HCT116 (cell line): ENCODE measurements around the gene TRIM67. TPM values are rescaled to one million over a fixed set of nuclear protein-coding genes. Genes with fewer than 3 reads are reported as not detected.

Experiments used
- ATAC-seq: fragments of 200-7000 bp; cut with Tn5 transposase; 2 replicates; pipeline ENCODE4 v1.9.1; 2020; ENCODE audit warnings: mild to moderate bottlenecking, moderate library complexity
- BruUV-seq: library from RNA; stranded (reverse); fragments of 400-500 nt; replicated peaks from 2 replicates; lab custom pipeline; 2021; lab: Mats Ljungman, UMichigan
- CTCF ChIA-PET: fragments of 300-600 bp; sonication (Branson Sonifier 250); formaldehyde crosslinking; loops from one replicate; lab custom pipeline; 2021; ENCODE audit warnings: antibody characterized with exemption; lab: Charles Lee
- POLR2A ChIA-PET: fragments of 300-600, 350-600 bp; sonication (Branson Sonifier 250); formaldehyde crosslinking; loops from one replicate; lab custom pipeline; 2021; ENCODE audit warnings: antibody characterized with exemption; lab: Charles Lee
- RAD21 ChIA-PET, 2 experiments: fragments of 300-600 bp; sonication (Branson Sonifier 250); formaldehyde crosslinking; loops; one replicate each; lab custom pipeline; 2023; ENCODE audit warnings: low total read pairs in 2 of 2; ENCODE audit not compliant: uncharacterized antibody in 2 of 2, unreplicated experiment in 2 of 2, low non-redundant PET in 1 of 2; lab: Charles Lee
- DNase-seq: peaks from one replicate; pipeline ENCODE4 v3.0.0-alpha.2; 2010; ENCODE audit warnings: low read depth, low spot score
- H2AFZ ChIP-seq: fragments of 200-600 bp; shearing (Covaris generic), sonication (generic); 2 replicates; pipeline ENCODE4 v1.6.1; 2017; ENCODE audit warnings: low read depth, mixed run types, mixed read lengths, antibody characterized with exemption, low read length; ENCODE audit not compliant: poor library complexity, severe bottlenecking
- H3K27ac ChIP-seq: 2 replicates; pipeline ENCODE4 v1.5.1; 2012; ENCODE audit warnings: low read depth, low read length
- H3K27me3 ChIP-seq: fragments of 200-600 bp; sonication (generic); 2 replicates; pipeline ENCODE4 v1.6.1; 2016; ENCODE audit warnings: mixed run types, low read length, mixed read lengths; ENCODE audit not compliant: insufficient read depth
- H3K36me3 ChIP-seq, 2 experiments: fragments of 200-500 bp in 1 of 2; fragments of 200-600 bp in 1 of 2; sonication (Bioruptor generic) in 1 of 2; sonication (generic) in 1 of 2; 2 replicates each; pipeline versions ENCODE4 v1.5.1 to v1.6.1; 2014 to 2016; ENCODE audit warnings: low read length in 2 of 2, inconsistent platforms in 1 of 2, mixed read lengths in 1 of 2, mixed run types in 1 of 2; ENCODE audit not compliant: insufficient read depth in 2 of 2, control insufficient read depth in 1 of 2
- H3K4me1 ChIP-seq, 2 experiments: fragments of 200-600 bp in 1 of 2; sonication (generic) in 1 of 2; 2 replicates each; pipeline versions ENCODE4 v1.5.1 to v1.6.1; 2012 to 2017; ENCODE audit warnings: low read length in 2 of 2, inconsistent platforms in 1 of 2, mild to moderate bottlenecking in 1 of 2, mixed read lengths in 1 of 2, mixed run types in 1 of 2, moderate library complexity in 1 of 2; ENCODE audit not compliant: insufficient read depth in 2 of 2, control insufficient read depth in 1 of 2
- H3K4me2 ChIP-seq: fragments of 200-600 bp; sonication (generic); 2 replicates; pipeline ENCODE4 v1.6.1; 2017; ENCODE audit warnings: mixed run types, low read length, mixed read lengths
- H3K4me3 ChIP-seq, 2 experiments: fragments of 200-600 bp in 1 of 2; sonication (generic) in 1 of 2; replicated peaks in 1 of 2; 2 replicates each; pipeline ENCODE4 v1.5.1; 2011 to 2016; ENCODE audit warnings: low read length in 2 of 2, control low read depth in 1 of 2, low read depth in 1 of 2, mild to moderate bottlenecking in 1 of 2, mixed read lengths in 1 of 2, mixed run types in 1 of 2
- H3K79me2 ChIP-seq: fragments of 200-600 bp; sonication (generic); 2 replicates; pipeline ENCODE4 v1.6.1; 2017; ENCODE audit warnings: mild to moderate bottlenecking, mixed run types, low read length, moderate library complexity, mixed read lengths; ENCODE audit not compliant: insufficient read depth
- H3K9ac ChIP-seq: fragments of 200-600 bp; sonication (generic); 2 replicates; pipeline ENCODE4 v1.6.1; 2016; ENCODE audit warnings: low read length, mixed read lengths
- H3K9me2 ChIP-seq: fragments of 200-600 bp; sonication (generic), shearing (Covaris generic); 2 replicates; pipeline ENCODE4 v1.6.1; 2017; ENCODE audit warnings: mixed run types, mild to moderate bottlenecking, moderate library complexity; ENCODE audit not compliant: insufficient read depth
- H3K9me3 ChIP-seq, 2 experiments: fragments of 200-500 bp in 1 of 2; fragments of 200-600 bp in 1 of 2; sonication (Bioruptor generic) in 1 of 2; sonication (generic) in 1 of 2; 2 replicates each; pipeline ENCODE4 v1.6.1; 2014 to 2017; ENCODE audit warnings: low read length in 2 of 2, mixed read lengths in 2 of 2, inconsistent platforms in 1 of 2, low read depth in 1 of 2, mild to moderate bottlenecking in 1 of 2, mixed run types in 1 of 2, moderate library complexity in 1 of 2; ENCODE audit not compliant: control insufficient read depth in 1 of 2, insufficient read depth in 1 of 2
- H4K20me1 ChIP-seq: fragments of 200-600 bp; sonication (generic), shearing (Covaris generic); 2 replicates; pipeline ENCODE4 v1.6.1; 2017; ENCODE audit warnings: mixed run types, mild to moderate bottlenecking, moderate library complexity; ENCODE audit not compliant: insufficient read depth
- CBX3 ChIP-seq: IDR thresholded peaks from 2 replicates; pipeline ENCODE4 v1.6.1; 2012; ENCODE audit warnings: low read depth
- CEBPB ChIP-seq: IDR thresholded peaks from 2 replicates; pipeline ENCODE4 v1.6.1; 2012; ENCODE audit warnings: low read depth
- EGR1 ChIP-seq: IDR thresholded peaks from 2 replicates; pipeline ENCODE4 v1.6.1; 2012; ENCODE audit warnings: low read depth
- FOSL1 ChIP-seq: IDR thresholded peaks from 2 replicates; pipeline ENCODE4 v1.6.1; 2012; ENCODE audit warnings: low read depth
- JUND ChIP-seq: IDR thresholded peaks from 2 replicates; pipeline ENCODE4 v1.6.1; 2012
- POLR2A ChIP-seq: IDR thresholded peaks from 2 replicates; pipeline ENCODE4 v1.7.0; 2011; ENCODE audit warnings: borderline replicate concordance; ENCODE audit not compliant: insufficient read depth, insufficient read length; ENCODE audit errors: extremely low read depth
- POLR2AphosphoS5 ChIP-seq: IDR thresholded peaks from 2 replicates; pipeline ENCODE4 v1.6.1; 2011; ENCODE audit warnings: mild to moderate bottlenecking, low read depth, low read length, moderate library complexity
- RAD21 ChIP-seq: IDR thresholded peaks from 2 replicates; pipeline ENCODE4 v1.6.1; 2012; ENCODE audit warnings: low read depth, mild to moderate bottlenecking
- SRF ChIP-seq: IDR thresholded peaks from 2 replicates; pipeline ENCODE4 v1.6.1; 2012; ENCODE audit warnings: low read depth
- intact Hi-C: fragments of 100-400 bp; cut with micrococcal nuclease; formaldehyde crosslinking; loops from 2 replicates; pipeline ENCODE4 v1.10.0; 2022
- total RNA-seq: library from RNA; stranded (reverse); gene quantifications from one replicate; pipeline ENCODE4 v1.2.1, GENCODE V29; 2021; ENCODE audit not compliant: unreplicated experiment
- TF ChIP-seq, protein P1 (sequence below): IDR thresholded peaks from 2 replicates; pipeline ENCODE4 v1.6.1; 2011; ENCODE audit warnings: mild to moderate bottlenecking, low read length, moderate library complexity; ENCODE audit not compliant: insufficient replicate concordance; ENCODE audit errors: extremely low read depth
- TF ChIP-seq, protein P2 (sequence below): IDR thresholded peaks from 2 replicates; pipeline ENCODE4 v1.6.1; 2012; ENCODE audit warnings: low read depth
- TF ChIP-seq, protein P3 (sequence below): IDR thresholded peaks from 2 replicates; pipeline ENCODE4 v1.6.1; 2012

Gene TRIM67
- total RNA-seq, 1 experiment from 2014 or later = 0.02 TPM

DNA sequence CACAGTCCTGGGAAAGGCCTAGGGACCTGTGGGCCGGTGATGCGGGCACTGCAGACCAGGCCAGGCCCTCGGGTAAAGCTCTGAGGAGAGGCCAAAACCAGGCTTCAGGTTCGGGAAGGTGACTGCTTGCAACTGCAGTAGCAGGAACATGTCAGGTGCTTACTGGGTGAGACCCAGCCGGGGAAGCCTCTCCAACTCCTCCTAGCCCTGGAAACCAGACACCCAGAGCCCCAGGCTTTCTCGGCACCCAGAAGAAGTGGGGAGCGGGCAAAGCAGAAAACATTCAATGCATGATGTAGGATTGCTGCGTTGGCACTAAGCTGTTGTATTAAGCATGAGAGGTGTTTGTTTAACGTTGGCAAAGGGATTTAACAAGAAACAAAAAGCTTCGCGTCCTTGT lies 58.9 kb downstream of the TRIM67 start:
- H3K79me2 ChIP-seq = no peaks in the 10 kb centered on the region
- no peak for DNase-seq
- H3K27me3 ChIP-seq = no peaks in the 10 kb centered on the region
- no peak overlapping the region for H3K9ac ChIP-seq
- H3K4me3 ChIP-seq = no peak overlapping the region
- H3K9me3 ChIP-seq = no peaks in the 10 kb centered on the region
- no peaks in the 10 kb centered on the region for H4K20me1 ChIP-seq
- TF ChIP-seq, protein P1, sequence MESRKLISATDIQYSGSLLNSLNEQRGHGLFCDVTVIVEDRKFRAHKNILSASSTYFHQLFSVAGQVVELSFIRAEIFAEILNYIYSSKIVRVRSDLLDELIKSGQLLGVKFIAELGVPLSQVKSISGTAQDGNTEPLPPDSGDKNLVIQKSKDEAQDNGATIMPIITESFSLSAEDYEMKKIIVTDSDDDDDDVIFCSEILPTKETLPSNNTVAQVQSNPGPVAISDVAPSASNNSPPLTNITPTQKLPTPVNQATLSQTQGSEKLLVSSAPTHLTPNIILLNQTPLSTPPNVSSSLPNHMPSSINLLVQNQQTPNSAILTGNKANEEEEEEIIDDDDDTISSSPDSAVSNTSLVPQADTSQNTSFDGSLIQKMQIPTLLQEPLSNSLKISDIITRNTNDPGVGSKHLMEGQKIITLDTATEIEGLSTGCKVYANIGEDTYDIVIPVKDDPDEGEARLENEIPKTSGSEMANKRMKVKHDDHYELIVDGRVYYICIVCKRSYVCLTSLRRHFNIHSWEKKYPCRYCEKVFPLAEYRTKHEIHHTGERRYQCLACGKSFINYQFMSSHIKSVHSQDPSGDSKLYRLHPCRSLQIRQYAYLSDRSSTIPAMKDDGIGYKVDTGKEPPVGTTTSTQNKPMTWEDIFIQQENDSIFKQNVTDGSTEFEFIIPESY = no peak
- TF ChIP-seq FOSL1 (no peak), SRF (no peak), POLR2A (no peak), CBX3 (no peak), CEBPB (no peak), RAD21 (no peak)
- peaks cover 31 to 32% of the 10 kb centered on the region in 2 experiments; a peak in 3 of 4 replicates for H3K4me1 ChIP-seq
- CTCF ChIA-PET = no interaction called here
- intact Hi-C loops = no loop called here
- BruUV-seq = no TSS peak
- no peak for ATAC-seq
- no peak overlapping the region for H3K27ac ChIP-seq
- H3K4me2 ChIP-seq = no peak overlapping the region
- POLR2A ChIA-PET = no interaction called here
- no peaks in the 10 kb centered on the region for H3K9me2 ChIP-seq
- no peak overlapping the region for H2AFZ ChIP-seq
- peaks cover 0 to 15% of the 10 kb centered on the region in 2 experiments; a peak in 3 of 4 replicates for H3K36me3 ChIP-seq
- RAD21 ChIA-PET = no interaction called here

DNA sequence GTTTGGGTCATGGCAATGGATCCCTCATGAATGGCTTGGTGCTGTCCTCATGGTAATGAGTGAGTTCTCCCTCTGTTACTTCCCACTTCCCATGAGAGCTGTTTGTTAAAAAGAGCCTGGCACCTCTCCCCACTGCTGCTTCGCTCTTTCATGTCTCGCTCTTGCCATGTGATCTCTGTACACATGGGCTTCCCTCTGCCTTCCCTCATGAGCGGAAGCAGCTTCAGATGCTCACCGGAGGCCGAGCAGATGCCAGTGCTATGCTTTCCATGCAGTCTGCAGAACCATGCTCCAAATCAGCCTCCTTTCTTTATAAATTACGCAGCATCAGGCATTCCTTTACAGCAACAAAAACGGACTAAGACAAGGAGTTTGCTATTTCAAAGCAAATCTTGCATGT lies 64.3 kb downstream of the TRIM67 start:
- H3K4me2 ChIP-seq = no peak overlapping the region
- TF ChIP-seq POLR2AphosphoS5 (no peak), SRF (no peak), JUND (no peak), EGR1 (no peak)
- TF ChIP-seq, protein P2, sequence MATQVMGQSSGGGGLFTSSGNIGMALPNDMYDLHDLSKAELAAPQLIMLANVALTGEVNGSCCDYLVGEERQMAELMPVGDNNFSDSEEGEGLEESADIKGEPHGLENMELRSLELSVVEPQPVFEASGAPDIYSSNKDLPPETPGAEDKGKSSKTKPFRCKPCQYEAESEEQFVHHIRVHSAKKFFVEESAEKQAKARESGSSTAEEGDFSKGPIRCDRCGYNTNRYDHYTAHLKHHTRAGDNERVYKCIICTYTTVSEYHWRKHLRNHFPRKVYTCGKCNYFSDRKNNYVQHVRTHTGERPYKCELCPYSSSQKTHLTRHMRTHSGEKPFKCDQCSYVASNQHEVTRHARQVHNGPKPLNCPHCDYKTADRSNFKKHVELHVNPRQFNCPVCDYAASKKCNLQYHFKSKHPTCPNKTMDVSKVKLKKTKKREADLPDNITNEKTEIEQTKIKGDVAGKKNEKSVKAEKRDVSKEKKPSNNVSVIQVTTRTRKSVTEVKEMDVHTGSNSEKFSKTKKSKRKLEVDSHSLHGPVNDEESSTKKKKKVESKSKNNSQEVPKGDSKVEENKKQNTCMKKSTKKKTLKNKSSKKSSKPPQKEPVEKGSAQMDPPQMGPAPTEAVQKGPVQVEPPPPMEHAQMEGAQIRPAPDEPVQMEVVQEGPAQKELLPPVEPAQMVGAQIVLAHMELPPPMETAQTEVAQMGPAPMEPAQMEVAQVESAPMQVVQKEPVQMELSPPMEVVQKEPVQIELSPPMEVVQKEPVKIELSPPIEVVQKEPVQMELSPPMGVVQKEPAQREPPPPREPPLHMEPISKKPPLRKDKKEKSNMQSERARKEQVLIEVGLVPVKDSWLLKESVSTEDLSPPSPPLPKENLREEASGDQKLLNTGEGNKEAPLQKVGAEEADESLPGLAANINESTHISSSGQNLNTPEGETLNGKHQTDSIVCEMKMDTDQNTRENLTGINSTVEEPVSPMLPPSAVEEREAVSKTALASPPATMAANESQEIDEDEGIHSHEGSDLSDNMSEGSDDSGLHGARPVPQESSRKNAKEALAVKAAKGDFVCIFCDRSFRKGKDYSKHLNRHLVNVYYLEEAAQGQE = no peak
- TF ChIP-seq, protein P3, sequence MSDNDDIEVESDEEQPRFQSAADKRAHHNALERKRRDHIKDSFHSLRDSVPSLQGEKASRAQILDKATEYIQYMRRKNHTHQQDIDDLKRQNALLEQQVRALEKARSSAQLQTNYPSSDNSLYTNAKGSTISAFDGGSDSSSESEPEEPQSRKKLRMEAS = no peak
- TF ChIP-seq, all 23 proteins: peak for 0
- intact Hi-C loops = no loop called here
- ATAC-seq (no peak), DNase-seq (no peak)
- H3K79me2 ChIP-seq = peaks cover 17% of the 10 kb centered on the region
- no peak overlapping the region for H3K9ac ChIP-seq
- ChIA-PET RAD21 (no interaction called here), CTCF (interaction anchor here (0.6 kb wide), 1 partner anchor 412 kb away, joined by 4 read pairs; no protein-coding TSS in a partner anchor), POLR2A (no interaction called here)
- no peak overlapping the region for H3K4me3 ChIP-seq
- peaks cover 0 to 4% of the 10 kb centered on the region in 2 experiments; a peak in 2 of 4 replicates for H3K4me1 ChIP-seq
- H3K9me2 ChIP-seq = no peaks in the 10 kb centered on the region
- no peak overlapping the region for H3K27ac ChIP-seq
- peaks cover 11 to 24% of the 10 kb centered on the region in 2 experiments; a peak in 3 of 4 replicates for H3K36me3 ChIP-seq
- H3K9me3 ChIP-seq = no peaks in the 10 kb centered on the region
- H3K27me3 ChIP-seq = no peaks in the 10 kb centered on the region
- no TSS peak for BruUV-seq
- H4K20me1 ChIP-seq = no peaks in the 10 kb centered on the region
- H2AFZ ChIP-seq = no peak overlapping the region
